ENCODE measurements around the gene HDAC4. TPM values are rescaled to one million over a fixed set of nuclear protein-coding genes. Genes with fewer than 3 reads are reported as not detected.

The HDAC4 gene
- polyA plus RNA-seq, 2 of the 4 experiments (the other 2 are of a cell fraction), result 8.6 to 10.4 TPM

- Histone ChIP-seq H3K9me3 (no peaks in the 10 kb centered on the region), H3K4me1 (peaks cover 26% of the 10 kb centered on the region), H3K27ac (no peak overlapping the region), H3K4me3 (no peak overlapping the region), H3K4me2 (no peak overlapping the region)
- FAIRE-seq (no peak), ATAC-seq (no peak), DNase-seq (ENCODE audit: low read depth in 1 of 2, low spot score in 1 of 2) (no peak)
- TF ChIP-seq POLR2AphosphoS2 (conservative IDR thresholded peaks at IDR 0.05; ENCODE audit: low read length), result no peak
- TF ChIP-seq PBX3 (IDR thresholded peaks at IDR 0.05), result no peak
- TF ChIP-seq HOXB13 (CRISPR knock-in tag; IDR thresholded peaks at IDR 0.05; ENCODE audit: low read depth), result no peak
- no peak for TF ChIP-seq EP300 (IDR thresholded peaks at IDR 0.05)
- no peak for TF ChIP-seq BCL3 (IDR thresholded peaks at IDR 0.05)
- no peak for TF ChIP-seq MAX (IDR thresholded peaks at IDR 0.05)
- TF ChIP-seq SREBF2 (IDR thresholded peaks at IDR 0.05), result no peak
- no peak for TF ChIP-seq MYC (IDR thresholded peaks at IDR 0.05; ENCODE audit: borderline replicate concordance, low read length)
- TF ChIP-seq REST (IDR thresholded peaks at IDR 0.05), result no peak
- TF ChIP-seq CHD4 (IDR thresholded peaks at IDR 0.05; ENCODE audit: borderline replicate concordance), result no peak
- TF ChIP-seq TFCP2L1 (CRISPR knock-in tag; IDR thresholded peaks at IDR 0.05), result no peak
- TF ChIP-seq ZNF302 (CRISPR knock-in tag; IDR thresholded peaks at IDR 0.05), result no peak
- TF ChIP-seq ATOH8 (CRISPR knock-in tag; IDR thresholded peaks at IDR 0.05; ENCODE audit: low read depth), result no peak
- TF ChIP-seq MAFK (IDR thresholded peaks at IDR 0.05; ENCODE audit: partially characterized antibody), result no peak
- no peak for TF ChIP-seq HEYL (CRISPR knock-in tag; IDR thresholded peaks at IDR 0.05)
- TF ChIP-seq E2F6 (IDR thresholded peaks at IDR 0.05; ENCODE audit: borderline replicate concordance, low read depth), result no peak
- no peak for TF ChIP-seq NR3C1 (IDR thresholded peaks at IDR 0.05)
- TF ChIP-seq ZFP36 (IDR thresholded peaks at IDR 0.05; ENCODE audit: borderline replicate concordance, partially characterized antibody), result no peak
- TF ChIP-seq RCOR1 (IDR thresholded peaks at IDR 0.05; ENCODE audit: low read depth, low read length), result no peak
- no peak for TF ChIP-seq PHF8 (IDR thresholded peaks at IDR 0.05; ENCODE audit: borderline replicate concordance, low read depth)
- ChIA-PET POLR2A (no interaction called here), CTCF (interaction anchor here (1.3 kb wide), 1 partner anchor 16 kb away, joined by 3 read pairs; no protein-coding TSS in a partner anchor)
- 95% methylated on average over 9 of the region's 9 CpGs for WGBS (ENCODE audit: missing lambda C conversion rate)
Observed at GRCh38 chr2:239220341-239220740, 180.5 kb downstream of the HDAC4 start.

Data from A549 (cell line).